RWPE2 (cell line): ENCODE measurements around the gene KRTAP9-1.
A peak's percentile ranks its signal among the peaks of the same experiment; 100 is the strongest.

Experiments used
- ATAC-seq: fragments of 200-7000 bp; cut with Tn5 transposase; 3 replicates; pipeline ENCODE4 v1.9.1; 2021; ENCODE audit warnings: low read depth
- DNase-seq: peaks from one replicate; pipeline ENCODE4 v3.0.0-alpha.2; 2020; ENCODE audit warnings: low spot score
- H3K27ac ChIP-seq: fragments of 450-650 bp; 2 replicates; pipeline ENCODE4 v1.5.1; 2017; ENCODE audit warnings: mild to moderate bottlenecking; ENCODE audit not compliant: poor library complexity, severe bottlenecking
- H3K27me3 ChIP-seq: fragments of 250-450 bp; sonication (Bioruptor Pico); 2 replicates; pipeline ENCODE4 v1.5.1; 2021; ENCODE audit warnings: mild to moderate bottlenecking, moderate library complexity; ENCODE audit not compliant: insufficient read depth, poor library complexity, severe bottlenecking
- H3K36me3 ChIP-seq: fragments of 250-450 bp; sonication (Bioruptor Pico); 2 replicates; pipeline ENCODE4 v1.5.1; 2020; ENCODE audit warnings: low read depth, mild to moderate bottlenecking, moderate library complexity
- H3K4me1 ChIP-seq: fragments of 250-450 bp; sonication (Bioruptor Pico); 2 replicates; pipeline ENCODE4 v1.5.1; 2021; ENCODE audit warnings: mild to moderate bottlenecking, moderate library complexity; ENCODE audit not compliant: insufficient read depth, poor library complexity, severe bottlenecking
- H3K4me3 ChIP-seq: fragments of 250-450 bp; sonication (Bioruptor Pico); 2 replicates; pipeline ENCODE4 v1.5.1; 2021; ENCODE audit warnings: mild to moderate bottlenecking, moderate library complexity; ENCODE audit not compliant: severe bottlenecking
- H3K9me3 ChIP-seq: fragments of 250-450 bp; sonication (Bioruptor Pico); 2 replicates; pipeline ENCODE4 v1.5.1; 2021; ENCODE audit warnings: mild to moderate bottlenecking, moderate library complexity; ENCODE audit not compliant: severe bottlenecking
- TF ChIP-seq, protein P1 (sequence below): fragments of 450-650 bp; IDR thresholded peaks from one replicate; pipeline ENCODE4 v1.5.1; 2017; ENCODE audit warnings: mild to moderate bottlenecking, moderate library complexity; ENCODE audit not compliant: poor library complexity, severe bottlenecking

The KRTAP9-1 gene

DNA sequence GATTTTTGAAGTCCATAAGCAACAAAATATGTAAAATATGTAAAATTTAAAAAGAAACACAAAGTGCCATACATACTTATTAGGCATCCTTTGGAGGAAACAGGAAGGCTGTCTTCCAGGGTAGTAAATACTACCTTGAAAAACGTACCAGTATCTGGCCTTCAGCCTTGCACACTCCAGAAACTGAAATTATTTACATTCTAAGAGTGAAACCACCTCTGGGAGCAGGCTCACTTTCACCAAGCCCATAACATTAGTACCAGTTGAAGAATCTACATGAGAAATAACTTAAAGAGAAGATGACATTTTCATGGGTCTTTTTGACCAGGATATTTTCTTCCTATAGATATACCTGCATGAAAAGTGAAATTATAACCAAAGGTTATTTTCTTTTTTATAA, 6.4 kb downstream of the KRTAP9-1 start:
- TF ChIP-seq, protein P1, sequence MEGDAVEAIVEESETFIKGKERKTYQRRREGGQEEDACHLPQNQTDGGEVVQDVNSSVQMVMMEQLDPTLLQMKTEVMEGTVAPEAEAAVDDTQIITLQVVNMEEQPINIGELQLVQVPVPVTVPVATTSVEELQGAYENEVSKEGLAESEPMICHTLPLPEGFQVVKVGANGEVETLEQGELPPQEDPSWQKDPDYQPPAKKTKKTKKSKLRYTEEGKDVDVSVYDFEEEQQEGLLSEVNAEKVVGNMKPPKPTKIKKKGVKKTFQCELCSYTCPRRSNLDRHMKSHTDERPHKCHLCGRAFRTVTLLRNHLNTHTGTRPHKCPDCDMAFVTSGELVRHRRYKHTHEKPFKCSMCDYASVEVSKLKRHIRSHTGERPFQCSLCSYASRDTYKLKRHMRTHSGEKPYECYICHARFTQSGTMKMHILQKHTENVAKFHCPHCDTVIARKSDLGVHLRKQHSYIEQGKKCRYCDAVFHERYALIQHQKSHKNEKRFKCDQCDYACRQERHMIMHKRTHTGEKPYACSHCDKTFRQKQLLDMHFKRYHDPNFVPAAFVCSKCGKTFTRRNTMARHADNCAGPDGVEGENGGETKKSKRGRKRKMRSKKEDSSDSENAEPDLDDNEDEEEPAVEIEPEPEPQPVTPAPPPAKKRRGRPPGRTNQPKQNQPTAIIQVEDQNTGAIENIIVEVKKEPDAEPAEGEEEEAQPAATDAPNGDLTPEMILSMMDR, result no peak
- Histone ChIP-seq H3K4me1 (no peaks in the 10 kb centered on the region), H3K27me3 (no peaks in the 10 kb centered on the region), H3K27ac (no peak overlapping the region), H3K36me3 (no peaks in the 10 kb centered on the region), H3K4me3 (no peak overlapping the region), H3K9me3 (no peaks in the 10 kb centered on the region)
- DNase-seq (no peak), ATAC-seq (no peak)

DNA sequence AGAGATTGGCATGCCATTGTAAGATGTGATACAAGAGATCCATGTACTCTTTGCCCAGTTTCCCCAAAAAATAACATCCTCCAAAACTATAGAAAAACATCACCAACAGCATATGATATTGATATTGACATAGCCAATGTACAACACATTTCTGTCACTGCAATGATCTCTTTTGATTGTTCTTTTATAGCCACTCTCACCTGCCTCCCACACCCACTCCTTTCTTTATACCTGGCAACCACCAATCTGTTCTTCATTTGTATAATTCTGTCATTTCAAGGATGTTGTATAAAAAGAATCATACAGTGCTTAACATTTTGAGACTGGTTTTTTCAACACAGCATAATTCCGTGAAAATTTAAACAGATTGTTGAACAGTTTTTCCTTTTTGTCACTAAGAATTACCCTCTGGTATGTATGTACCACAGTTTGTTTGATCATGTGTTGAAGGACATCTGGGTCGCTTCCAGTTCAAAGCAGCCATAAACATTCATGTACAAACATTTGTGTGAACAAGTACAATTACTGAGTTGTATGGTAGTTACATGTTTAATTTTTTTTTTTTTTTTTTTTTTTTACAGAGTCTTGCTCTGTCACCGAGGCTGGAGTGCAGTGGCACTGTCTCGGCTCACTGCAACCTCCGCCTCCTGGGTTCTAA, 9.9 kb downstream of the KRTAP9-1 start:
- H3K9me3 ChIP-seq, result no peaks in the 10 kb centered on the region

DNA sequence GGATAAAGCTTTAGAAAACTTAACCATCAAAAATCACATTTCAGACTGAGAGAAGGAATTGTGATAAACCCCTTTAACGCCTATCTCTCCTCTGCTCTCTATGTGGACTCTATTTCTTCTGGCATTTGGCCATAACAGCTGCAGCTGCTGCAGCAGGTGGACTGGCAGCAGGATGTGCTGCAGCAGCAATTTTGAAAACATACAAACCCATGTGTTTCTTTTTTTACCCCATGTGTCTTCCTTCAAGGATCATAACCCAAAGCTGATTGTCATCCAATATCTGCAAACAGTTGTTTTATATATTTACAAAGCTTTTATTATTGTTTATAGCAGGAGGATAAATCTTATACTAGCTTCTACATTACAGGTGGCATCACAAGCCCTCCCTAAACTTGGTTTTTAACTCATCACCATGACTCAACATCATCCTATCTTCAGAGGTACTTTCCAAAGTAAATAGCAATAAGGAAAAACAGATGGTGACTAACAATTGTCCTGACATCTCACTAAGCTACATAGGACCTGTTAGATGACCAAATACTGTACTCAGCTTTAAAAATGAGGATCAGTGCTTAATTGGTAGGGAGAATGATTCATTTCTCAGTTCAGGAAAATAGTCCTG, 22.3 kb downstream of the KRTAP9-1 start:
- no peak overlapping the region for H3K4me3 ChIP-seq
- no peaks in the 10 kb centered on the region for H3K4me1 ChIP-seq
- H3K36me3 ChIP-seq, result no peaks in the 10 kb centered on the region
- no peak overlapping the region for H3K27ac ChIP-seq
- ATAC-seq (peak; percentile 61), DNase-seq (no peak)
- H3K27me3 ChIP-seq, result no peaks in the 10 kb centered on the region
- TF ChIP-seq, protein P1, result no peak
- no peaks in the 10 kb centered on the region for H3K9me3 ChIP-seq

More for the DNA sequence above, 9.9 kb downstream of the KRTAP9-1 start:
- DNase-seq (no peak), ATAC-seq (no peak)
- TF ChIP-seq, protein P1, result no peak
- Histone ChIP-seq H3K27ac (no peak overlapping the region), H3K4me1 (no peaks in the 10 kb centered on the region), H3K27me3 (no peaks in the 10 kb centered on the region), H3K4me3 (no peak overlapping the region), H3K36me3 (no peaks in the 10 kb centered on the region)

DNA sequence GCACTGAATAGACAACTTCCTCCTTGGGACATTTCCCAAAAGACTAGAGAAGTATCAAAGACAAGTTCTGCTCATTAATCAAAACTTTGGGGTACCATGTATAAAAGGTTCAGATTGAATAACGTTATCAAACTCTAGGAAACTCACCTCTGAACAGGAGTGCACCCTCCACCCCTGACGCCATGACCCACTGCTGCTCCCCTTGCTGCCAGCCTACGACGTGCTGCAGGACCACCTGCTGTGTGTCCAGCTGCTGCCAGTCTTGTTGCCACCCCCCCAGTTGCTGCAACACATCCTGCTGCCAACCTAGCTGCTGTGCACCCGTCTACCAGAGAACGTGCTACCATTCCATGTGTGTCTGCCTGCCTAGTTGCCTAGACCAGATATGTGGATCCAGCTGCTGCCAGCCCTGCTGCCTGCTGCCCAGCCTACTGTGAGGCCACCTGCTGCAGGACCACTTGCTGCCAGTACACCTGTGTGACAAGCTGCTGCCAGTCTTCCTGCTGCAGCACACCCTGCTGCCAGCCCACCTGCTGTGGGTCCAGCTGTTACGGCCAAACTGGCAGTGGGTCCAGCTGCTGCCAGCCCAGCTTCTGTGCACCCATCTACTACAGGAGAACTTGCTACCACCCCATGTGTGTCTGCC, 23.0 kb downstream of the KRTAP9-1 start:
- no peak for ATAC-seq
- H3K27me3 ChIP-seq, result no peaks in the 10 kb centered on the region
- no peak overlapping the region for H3K4me3 ChIP-seq
- H3K9me3 ChIP-seq, result no peaks in the 10 kb centered on the region
- TF ChIP-seq, protein P1, result no peak
- DNase-seq, result no peak
- H3K36me3 ChIP-seq, result no peaks in the 10 kb centered on the region
- no peak overlapping the region for H3K27ac ChIP-seq
- H3K4me1 ChIP-seq, result no peaks in the 10 kb centered on the region

DNA sequence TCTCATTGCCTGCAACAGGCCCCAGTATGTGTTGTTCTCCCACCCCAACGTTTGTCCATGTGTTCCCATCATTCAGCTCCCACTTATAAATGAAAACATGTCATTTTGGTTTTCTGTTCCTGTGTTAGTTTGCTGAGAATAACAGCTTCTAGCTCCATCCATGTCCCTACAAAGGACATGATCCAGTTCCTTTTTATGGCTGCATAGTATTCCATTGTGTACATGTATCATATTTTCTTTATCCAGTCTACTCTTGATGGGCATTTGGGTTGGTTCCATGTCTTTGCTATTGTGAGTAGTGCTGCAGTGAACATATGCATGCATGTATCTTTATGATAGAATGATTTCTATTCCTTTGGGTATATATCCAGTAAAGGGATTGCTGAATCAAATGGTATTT, 26.0 kb downstream of the KRTAP9-1 start:
- TF ChIP-seq, protein P1, result no peak
- Histone ChIP-seq H3K4me3 (no peak overlapping the region), H3K9me3 (no peaks in the 10 kb centered on the region), H3K4me1 (no peaks in the 10 kb centered on the region), H3K27me3 (no peaks in the 10 kb centered on the region), H3K36me3 (no peaks in the 10 kb centered on the region), H3K27ac (no peak overlapping the region)
- ATAC-seq, result no peak
- no peak for DNase-seq
